Endothelial cell of umbilical vein (primary cell): ENCODE results near the gene CCL2. TPM values are rescaled to one million over a fixed set of nuclear protein-coding genes. Genes with fewer than 3 reads are reported as not detected.

Experiments used
- BruUV-seq: library from RNA; stranded (reverse); fragments of 400-500 nt; replicated peaks from 2 replicates; lab custom pipeline; 2021; lab: Mats Ljungman, UMichigan
- CTCF ChIA-PET: fragments of 300-600, 350-600 bp; sonication (Branson Sonifier 250); formaldehyde crosslinking; loops from one replicate; lab custom pipeline; 2021; ENCODE audit warnings: antibody characterized with exemption, inconsistent platforms; lab: Charles Lee
- POLR2A ChIA-PET: fragments of 300-600, 350-600 bp; sonication (Branson Sonifier 250); formaldehyde crosslinking; loops from one replicate; lab custom pipeline; 2021; ENCODE audit warnings: antibody characterized with exemption, inconsistent platforms; lab: Charles Lee
- DNase-seq: peaks from one replicate; pipeline ENCODE4 v3.0.0-alpha.2; 2011; ENCODE audit warnings: low read depth, low spot score
- FAIRE-seq: peaks from 2 replicates; lab custom pipeline; 2011; peaks lifted over from hg19 to GRCh38; lab: Jason Lieb, UNC
- H2AFZ ChIP-seq: 2 replicates; pipeline ENCODE4 v1.6.0; 2012; ENCODE audit warnings: low read depth, low read length, control low read depth, inconsistent platforms
- H3K27ac ChIP-seq: 2 replicates; pipeline ENCODE4 v1.5.1; 2011; ENCODE audit warnings: low read depth, mild to moderate bottlenecking, control low read depth, low read length, moderate library complexity; ENCODE audit not compliant: insufficient read depth
- H3K27me3 ChIP-seq, 2 experiments: 2 replicates each; pipeline versions ENCODE4 v1.6.0 to v1.6.1; 2011; ENCODE audit warnings: low read length in 2 of 2, mixed read lengths in 1 of 2; ENCODE audit not compliant: control insufficient read depth in 2 of 2, insufficient read depth in 2 of 2
- H3K36me3 ChIP-seq, 2 experiments: 2 replicates in 1 of 2; 3 replicates in 1 of 2; pipeline ENCODE4 v1.5.1; 2011; ENCODE audit warnings: low read length in 2 of 2, mild to moderate bottlenecking in 1 of 2, moderate library complexity in 1 of 2; ENCODE audit not compliant: control insufficient read depth in 2 of 2, insufficient read depth in 2 of 2; ENCODE audit errors: extremely low read depth in 1 of 2
- H3K4me1 ChIP-seq: 3 replicates; pipeline ENCODE4 v1.5.1; 2011; ENCODE audit warnings: mild to moderate bottlenecking, low read length; ENCODE audit not compliant: control insufficient read depth, insufficient read depth; ENCODE audit errors: extremely low read depth
- H3K4me2 ChIP-seq: 2 replicates; pipeline ENCODE4 v1.6.1; 2011; ENCODE audit warnings: low read length, control low read depth, mixed read lengths; ENCODE audit not compliant: insufficient read depth
- H3K4me3 ChIP-seq, 3 experiments: fragments of 200-600 bp in 1 of 3; sonication (generic), shearing (Covaris generic) in 1 of 3; replicated peaks in 1 of 3; 2 replicates each; pipeline ENCODE4 v1.5.1; 2011 to 2016; ENCODE audit warnings: control low read depth in 3 of 3, low read length in 3 of 3, mild to moderate bottlenecking in 2 of 3, inconsistent platforms in 1 of 3, low read depth in 1 of 3, moderate library complexity in 1 of 3; ENCODE audit not compliant: insufficient read depth in 1 of 3
- H3K79me2 ChIP-seq: 2 replicates; pipeline ENCODE4 v1.6.0; 2012; ENCODE audit warnings: low read length, inconsistent platforms; ENCODE audit not compliant: control insufficient read depth, insufficient read depth
- H3K9ac ChIP-seq: replicated peaks from 2 replicates; pipeline ENCODE3; 2011; ENCODE audit warnings: low read length, control low read depth; ENCODE audit not compliant: insufficient read depth; ENCODE audit errors: extremely low read depth
- H3K9me1 ChIP-seq: replicated peaks from 3 replicates; pipeline ENCODE4 v1.6.0; 2011; ENCODE audit warnings: mild to moderate bottlenecking, low read length; ENCODE audit not compliant: control insufficient read depth, insufficient read depth; ENCODE audit errors: extremely low read depth
- H3K9me3 ChIP-seq: replicated peaks from 2 replicates; pipeline ENCODE4 v1.5.1; 2012; ENCODE audit warnings: low read length, inconsistent platforms; ENCODE audit not compliant: control insufficient read depth, insufficient read depth
- H4K20me1 ChIP-seq: replicated peaks from 2 replicates; pipeline ENCODE3; 2011; ENCODE audit warnings: mild to moderate bottlenecking, low read length; ENCODE audit not compliant: control insufficient read depth, insufficient read depth; ENCODE audit errors: extremely low read depth
- EZH2 ChIP-seq: IDR thresholded peaks from 2 replicates; pipeline ENCODE4 v1.6.1; 2012; ENCODE audit warnings: borderline replicate concordance, low read depth, mild to moderate bottlenecking, moderate library complexity, low read length, inconsistent platforms; ENCODE audit not compliant: severe bottlenecking
- FOS ChIP-seq: IDR thresholded peaks from 2 replicates; pipeline ENCODE4 v1.6.1; 2011; ENCODE audit warnings: mild to moderate bottlenecking, low read length, moderate library complexity, borderline replicate concordance; ENCODE audit not compliant: insufficient read depth
- GATA2 ChIP-seq: IDR thresholded peaks from 2 replicates; pipeline ENCODE4 v1.7.0; 2011; ENCODE audit warnings: low read depth, mild to moderate bottlenecking, moderate library complexity, mixed read lengths, low read length; ENCODE audit not compliant: insufficient read length, insufficient read depth
- JUN ChIP-seq: IDR thresholded peaks from 2 replicates; pipeline ENCODE4 v1.6.1; 2011; ENCODE audit warnings: borderline replicate concordance, low read depth; ENCODE audit not compliant: insufficient read length, insufficient read depth
- POLR2A ChIP-seq: IDR thresholded peaks from 2 replicates; pipeline ENCODE4 v1.6.1; 2012; ENCODE audit warnings: low read depth, mild to moderate bottlenecking, control low read depth, low read length
- POLR2AphosphoS5 ChIP-seq: IDR thresholded peaks from 2 replicates; pipeline ENCODE4 v1.6.1; 2012; ENCODE audit warnings: low read depth, mild to moderate bottlenecking, control low read depth, low read length, moderate library complexity; ENCODE audit not compliant: insufficient read depth
- dilution Hi-C: fragments of 300-500 bp; cut with MboI; formaldehyde crosslinking; loops from one replicate; pipeline ENCODE4 v1.15.0; 2019; ENCODE audit warnings: low sequenced_read_pairs; ENCODE audit not compliant: extremely low pct_ligation_motif_present
- intact Hi-C: fragments of 100-400 bp; cut with micrococcal nuclease; formaldehyde crosslinking; loops from one replicate; pipeline ENCODE4 v1.10.0; 2022
- polyA plus RNA-seq, 4 experiments: library from polyadenylated mRNA; depleted of rRNA in 3 of 4; stranded (reverse) in 3 of 4; unstranded in 1 of 4; fragments of >200 nt; gene quantifications; 2 replicates each; pipeline versions ENCODE4 v1.2.1 to v1.2.3, GENCODE V29; 2011 to 2012; ENCODE audit warnings: missing spikeins in 1 of 4
- total RNA-seq: library from RNA; stranded (reverse); gene quantifications from 2 replicates; pipeline ENCODE4 v1.2.3, GENCODE V29; 2021
- TF ChIP-seq, protein P1 (sequence below): IDR thresholded peaks from 2 replicates; pipeline ENCODE4 v1.6.1; 2011; ENCODE audit not compliant: insufficient read depth, insufficient read length
- TF ChIP-seq, protein P2 (sequence below), 2 donors: IDR thresholded peaks; 1 replicate in 1 of 2; 2 replicates in 1 of 2; pipeline ENCODE4 v1.5.1; 2011; ENCODE audit warnings: low read length in 2 of 2, mild to moderate bottlenecking in 2 of 2, moderate library complexity in 2 of 2, control low read depth in 1 of 2, inconsistent platforms in 1 of 2, low read depth in 1 of 2; ENCODE audit not compliant: insufficient read depth in 1 of 2; ENCODE audit errors: extremely low read depth in 1 of 2

Gene CCL2
- total and polyA plus RNA-seq, 2 donors (not counting 3 experiments of a cell fraction or from before 2014, with no cell fraction given) = 238 to 599 TPM

- no peak overlapping the region for H3K4me3 ChIP-seq
- CTCF ChIA-PET = interaction anchor here (1.6 kb wide), 1 partner anchor 99 kb away, joined by 5 read pairs; no protein-coding TSS in a partner anchor
- dilution Hi-C loops = loop anchor here (25.0 kb wide), 1 partner anchor 105 kb away; the partner anchor contains the start of gene CCL8
- no peaks in the 10 kb centered on the region for H3K9me3 ChIP-seq
- no peaks in the 10 kb centered on the region for H3K36me3 ChIP-seq
- BruUV-seq = no TSS peak
- intact Hi-C loops = no loop called here
- POLR2A ChIA-PET = no interaction called here
- H3K27me3 ChIP-seq = peaks cover 2 to 3% of the 10 kb centered on the region in 2 experiments
- TF ChIP-seq POLR2AphosphoS5 (no peak), FOS (no peak), EZH2 (no peak), JUN (no peak), GATA2 (no peak), POLR2A (no peak)
- TF ChIP-seq, protein P1, sequence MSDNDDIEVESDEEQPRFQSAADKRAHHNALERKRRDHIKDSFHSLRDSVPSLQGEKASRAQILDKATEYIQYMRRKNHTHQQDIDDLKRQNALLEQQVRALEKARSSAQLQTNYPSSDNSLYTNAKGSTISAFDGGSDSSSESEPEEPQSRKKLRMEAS = no peak
- TF ChIP-seq, protein P2, sequence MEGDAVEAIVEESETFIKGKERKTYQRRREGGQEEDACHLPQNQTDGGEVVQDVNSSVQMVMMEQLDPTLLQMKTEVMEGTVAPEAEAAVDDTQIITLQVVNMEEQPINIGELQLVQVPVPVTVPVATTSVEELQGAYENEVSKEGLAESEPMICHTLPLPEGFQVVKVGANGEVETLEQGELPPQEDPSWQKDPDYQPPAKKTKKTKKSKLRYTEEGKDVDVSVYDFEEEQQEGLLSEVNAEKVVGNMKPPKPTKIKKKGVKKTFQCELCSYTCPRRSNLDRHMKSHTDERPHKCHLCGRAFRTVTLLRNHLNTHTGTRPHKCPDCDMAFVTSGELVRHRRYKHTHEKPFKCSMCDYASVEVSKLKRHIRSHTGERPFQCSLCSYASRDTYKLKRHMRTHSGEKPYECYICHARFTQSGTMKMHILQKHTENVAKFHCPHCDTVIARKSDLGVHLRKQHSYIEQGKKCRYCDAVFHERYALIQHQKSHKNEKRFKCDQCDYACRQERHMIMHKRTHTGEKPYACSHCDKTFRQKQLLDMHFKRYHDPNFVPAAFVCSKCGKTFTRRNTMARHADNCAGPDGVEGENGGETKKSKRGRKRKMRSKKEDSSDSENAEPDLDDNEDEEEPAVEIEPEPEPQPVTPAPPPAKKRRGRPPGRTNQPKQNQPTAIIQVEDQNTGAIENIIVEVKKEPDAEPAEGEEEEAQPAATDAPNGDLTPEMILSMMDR (IDR thresholded peaks at IDR 0.05; ENCODE audit: extremely low read depth in 1 of 2, insufficient read depth in 1 of 2, low read depth in 1 of 2, low read length in 2 of 2) = no peak
- H4K20me1 ChIP-seq = no peaks in the 10 kb centered on the region
- no peak overlapping the region for H3K9ac ChIP-seq
- no peak overlapping the region for H3K4me2 ChIP-seq
- no peaks in the 10 kb centered on the region for H3K9me1 ChIP-seq
- H3K4me1 ChIP-seq = no peaks in the 10 kb centered on the region
- H3K27ac ChIP-seq = no peak overlapping the region
- no peak for DNase-seq
- no peaks in the 10 kb centered on the region for H3K79me2 ChIP-seq
- no peak overlapping the region for H2AFZ ChIP-seq
- no peak for FAIRE-seq
Observed at GRCh38 chr17:34207572-34207971, 47.5 kb upstream of the CCL2 start.
